CD4-positive, alpha-beta T cell treated with Interferon gamma for 1 hour (primary cell): ENCODE measurements around the gene HEXIM1.

ENCODE experiments used
- DNase-seq: peaks from one replicate; pipeline ENCODE4 v3.0.0-alpha.2; 2020

HEXIM1 gene

DNA sequence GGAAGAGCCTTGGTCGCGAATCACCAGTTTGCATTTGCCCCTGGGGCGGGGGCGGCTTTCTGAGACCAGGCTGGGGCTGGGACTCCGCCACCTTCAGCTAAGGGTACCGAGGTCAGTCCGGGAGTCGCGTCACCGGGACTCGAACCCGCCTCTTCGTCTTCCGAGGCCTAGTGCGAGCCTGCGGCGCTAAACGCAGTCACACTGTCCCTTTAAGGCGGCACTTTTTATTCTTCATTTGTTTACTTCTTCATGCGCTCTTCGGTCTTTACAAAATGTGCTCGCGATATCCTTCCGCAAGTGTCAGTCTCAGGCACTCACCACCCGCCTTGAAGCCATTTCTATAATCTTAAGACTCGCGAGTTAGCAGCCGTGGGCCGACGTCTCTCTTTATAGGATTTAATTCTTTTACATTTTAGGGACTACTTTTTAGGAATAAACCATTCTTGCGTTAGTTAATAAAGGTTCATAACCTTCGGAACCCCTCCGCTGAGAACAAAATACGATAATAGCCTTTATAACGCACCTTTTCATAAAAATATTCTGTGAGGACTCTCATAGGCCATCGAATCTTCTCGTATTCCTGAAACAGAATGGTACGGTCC lies 593 bp upstream of the HEXIM1 start:
- peak; percentile 85 for DNase-seq

DNA sequence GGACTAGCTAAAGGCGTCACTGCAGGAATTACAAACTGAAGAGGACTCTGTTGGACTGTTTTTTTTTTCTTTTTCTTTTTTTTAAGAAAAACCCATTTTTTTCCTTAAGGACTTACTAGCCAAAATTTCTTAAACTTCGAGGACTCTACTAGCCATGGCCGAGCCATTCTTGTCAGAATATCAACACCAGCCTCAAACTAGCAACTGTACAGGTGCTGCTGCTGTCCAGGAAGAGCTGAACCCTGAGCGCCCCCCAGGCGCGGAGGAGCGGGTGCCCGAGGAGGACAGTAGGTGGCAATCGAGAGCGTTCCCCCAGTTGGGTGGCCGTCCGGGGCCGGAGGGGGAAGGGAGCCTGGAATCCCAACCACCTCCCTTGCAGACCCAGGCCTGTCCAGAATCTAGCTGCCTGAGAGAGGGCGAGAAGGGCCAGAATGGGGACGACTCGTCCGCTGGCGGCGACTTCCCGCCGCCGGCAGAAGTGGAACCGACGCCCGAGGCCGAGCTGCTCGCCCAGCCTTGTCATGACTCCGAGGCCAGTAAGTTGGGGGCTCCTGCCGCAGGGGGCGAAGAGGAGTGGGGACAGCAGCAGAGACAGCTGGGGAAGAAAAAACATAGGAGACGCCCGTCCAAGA lies 878 bp downstream of the HEXIM1 start:
- DNase-seq: peak; percentile 76

DNA sequence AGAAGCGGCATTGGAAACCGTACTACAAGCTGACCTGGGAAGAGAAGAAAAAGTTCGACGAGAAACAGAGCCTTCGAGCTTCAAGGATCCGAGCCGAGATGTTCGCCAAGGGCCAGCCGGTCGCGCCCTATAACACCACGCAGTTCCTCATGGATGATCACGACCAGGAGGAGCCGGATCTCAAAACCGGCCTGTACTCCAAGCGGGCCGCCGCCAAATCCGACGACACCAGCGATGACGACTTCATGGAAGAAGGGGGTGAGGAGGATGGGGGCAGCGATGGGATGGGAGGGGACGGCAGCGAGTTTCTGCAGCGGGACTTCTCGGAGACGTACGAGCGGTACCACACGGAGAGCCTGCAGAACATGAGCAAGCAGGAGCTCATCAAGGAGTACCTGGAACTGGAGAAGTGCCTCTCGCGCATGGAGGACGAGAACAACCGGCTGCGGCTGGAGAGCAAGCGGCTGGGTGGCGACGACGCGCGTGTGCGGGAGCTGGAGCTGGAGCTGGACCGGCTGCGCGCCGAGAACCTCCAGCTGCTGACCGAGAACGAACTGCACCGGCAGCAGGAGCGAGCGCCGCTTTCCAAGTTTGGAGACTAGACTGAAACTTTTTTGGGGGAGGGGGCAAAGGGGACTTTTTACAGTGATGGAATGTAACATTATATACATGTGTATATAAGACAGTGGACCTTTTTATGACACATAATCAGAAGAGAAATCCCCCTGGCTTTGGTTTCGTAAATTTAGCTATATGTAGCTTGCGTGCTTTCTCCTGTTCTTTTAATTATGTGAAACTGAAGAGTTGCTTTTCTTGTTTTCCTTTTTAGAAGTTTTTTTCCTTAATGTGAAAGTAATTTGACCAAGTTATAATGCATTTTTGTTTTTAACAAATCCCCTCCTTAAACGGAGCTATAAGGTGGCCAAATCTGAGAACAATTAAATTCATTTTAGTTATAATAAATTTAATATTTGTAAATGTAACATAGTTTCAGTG lies 1.7 kb downstream of the HEXIM1 start:
- DNase-seq: peak; percentile 15

GRCh38 chr17:45150911-45151809 lies 2.9 kb downstream of the HEXIM1 start:
- DNase-seq: no peak

- DNase-seq: no peak
These were observed 6.8 kb downstream of the HEXIM1 start for GRCh38 chr17:45155029-45155428.

DNA sequence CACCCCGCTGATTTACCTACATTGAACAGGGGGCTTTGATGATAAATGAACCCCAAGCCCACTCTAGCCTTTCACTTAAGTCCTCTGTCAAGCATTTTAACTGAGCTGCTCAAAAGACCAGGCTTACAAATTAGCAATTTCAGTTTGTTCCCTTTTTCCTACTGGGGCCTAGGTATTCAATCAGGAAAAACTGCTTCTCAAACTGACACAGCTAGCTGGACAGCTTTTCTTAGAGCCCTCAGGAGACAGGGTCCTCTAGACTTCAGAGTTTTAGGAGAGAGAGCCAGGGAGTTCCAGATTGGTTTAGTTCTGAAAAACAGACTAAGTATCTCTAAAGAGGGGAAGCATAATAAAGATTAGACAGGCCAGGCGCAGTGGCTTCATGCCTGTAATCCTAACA lies 7.2 kb downstream of the HEXIM1 start:
- DNase-seq: no peak

DNA sequence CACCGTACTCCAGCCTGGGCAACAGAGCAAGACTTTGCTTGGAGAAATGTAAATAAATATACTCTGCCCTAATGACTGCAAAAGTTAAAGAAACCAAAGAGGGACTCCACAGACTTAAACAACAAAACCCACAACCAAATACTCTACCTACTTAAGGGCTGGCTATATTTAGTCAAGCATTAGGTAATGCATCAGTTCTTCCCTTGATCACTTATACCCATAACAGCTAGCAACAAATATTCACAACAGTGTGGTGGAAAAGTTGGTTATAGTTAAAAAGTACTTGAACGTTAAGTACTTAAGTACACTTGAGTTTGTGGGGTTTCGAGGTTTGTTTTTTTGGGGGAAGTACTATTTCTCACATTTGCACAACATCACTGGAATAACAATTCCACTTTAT lies 8.0 kb downstream of the HEXIM1 start:
- no peak for DNase-seq

DNA sequence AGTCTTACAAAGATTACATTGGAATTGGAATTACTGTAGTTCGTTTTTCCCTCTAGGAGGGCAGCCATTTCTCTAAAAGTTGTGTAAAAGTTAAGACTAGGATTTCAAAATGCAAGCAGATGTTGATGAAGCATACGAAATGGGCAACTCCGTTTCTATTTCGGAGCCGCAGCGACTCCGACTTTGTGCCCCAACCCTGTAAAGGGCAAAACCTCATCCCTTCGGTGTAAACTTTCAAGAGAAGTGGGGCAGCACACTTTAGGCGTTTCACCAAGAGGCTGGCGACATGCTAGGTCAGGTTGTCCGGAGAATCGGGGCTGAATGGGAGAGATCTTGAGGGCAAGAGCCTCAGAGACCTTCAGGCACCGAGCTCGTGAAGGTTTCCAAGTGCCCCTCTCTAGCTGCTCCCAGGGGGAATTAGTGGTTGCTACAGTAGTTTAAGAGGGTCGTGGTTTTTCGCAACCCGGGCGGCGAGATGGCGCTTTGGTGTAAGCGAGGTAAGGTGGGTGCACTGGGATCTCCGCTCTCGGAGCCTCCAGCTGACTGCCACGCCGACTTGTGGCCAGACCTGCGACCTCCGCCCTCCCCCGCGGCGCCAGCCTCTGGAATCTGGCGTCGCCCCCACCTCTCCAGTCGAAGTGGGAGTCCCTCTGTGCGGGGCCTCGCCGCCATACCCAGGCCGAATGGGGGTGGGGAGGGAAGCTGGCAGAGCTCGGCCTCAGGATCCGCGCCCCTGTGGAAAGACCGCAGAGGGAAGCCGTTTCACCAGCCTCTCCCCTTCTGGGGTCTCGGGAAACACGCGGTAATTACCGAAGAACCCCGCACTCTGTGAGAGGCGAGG lies 12.4 kb downstream of the HEXIM1 start:
- DNase-seq: peak; percentile 65

GRCh38 chr17:45161288-45162024 lies 13.2 kb downstream of the HEXIM1 start, which contains the start of gene HEXIM2:
HEXIM2 (plus strand) TSS chr17:45161875; CDS start chr17:45162794, 919 bp downstream.
- peak; percentile 99 for DNase-seq

GRCh38 chr17:45162025-45162687 lies 13.9 kb downstream of the HEXIM1 start:
- DNase-seq: no peak

DNA sequence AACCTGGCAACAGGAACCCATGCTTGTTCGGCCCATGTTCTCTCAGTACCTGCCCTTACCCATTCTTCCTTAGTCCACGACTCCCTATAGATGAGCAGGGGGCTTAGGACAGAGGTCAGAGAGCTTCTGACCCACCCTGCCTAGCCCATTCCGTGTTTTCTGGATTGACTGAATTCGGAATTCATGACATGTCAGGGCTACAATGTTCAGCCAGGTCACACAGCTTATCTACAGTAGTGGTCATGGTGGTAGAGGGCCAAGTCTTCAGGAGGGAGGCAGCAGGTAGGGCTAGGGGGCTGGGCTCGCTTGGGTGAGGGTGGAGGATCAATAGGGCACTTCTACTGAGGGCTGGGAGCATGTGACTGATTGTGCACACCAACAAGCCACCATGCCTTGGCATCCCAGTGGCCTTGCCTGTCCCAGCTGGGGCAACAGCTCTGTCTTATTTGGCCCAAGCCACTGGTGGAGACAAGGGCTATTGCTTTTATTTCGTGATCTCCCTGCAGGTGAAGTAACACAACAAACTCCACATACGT lies 16.5 kb downstream of the HEXIM1 start:
- DNase-seq: no peak

GRCh38 chr17:45168991-45169752 lies 20.9 kb downstream of the HEXIM1 start:
- no peak for DNase-seq

DNA sequence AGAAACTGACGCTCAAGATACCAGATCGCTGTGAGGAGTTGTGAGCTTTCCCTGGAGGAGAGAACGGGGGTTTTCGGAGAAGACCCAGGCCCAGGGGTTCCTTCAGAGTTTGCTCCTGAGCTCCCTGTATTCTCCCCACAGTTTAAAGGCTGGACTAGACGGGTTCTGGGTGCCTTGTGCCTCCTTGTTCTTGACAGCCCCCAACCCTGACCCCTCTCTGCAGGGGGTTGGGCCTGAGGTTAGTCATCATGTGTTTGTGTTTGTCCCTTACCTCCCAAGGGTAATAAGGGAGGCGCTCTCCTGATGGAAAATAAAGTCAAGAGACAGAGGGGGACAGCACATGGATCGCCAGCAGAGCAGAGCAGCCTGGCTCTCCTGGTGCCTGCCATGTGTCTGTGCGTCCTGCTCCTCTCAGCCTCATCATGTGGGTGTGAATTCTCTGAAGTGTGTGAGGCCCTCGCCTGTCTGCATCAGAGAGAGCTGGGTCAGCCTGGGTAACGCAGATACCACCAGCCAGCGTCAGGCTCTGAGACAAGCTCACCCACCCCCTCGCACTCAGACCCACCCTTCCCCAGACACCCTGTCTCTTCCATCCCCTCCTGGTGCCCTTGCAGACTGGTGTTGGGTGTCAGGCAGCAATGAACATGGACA lies 22.1 kb downstream of the HEXIM1 start:
- DNase-seq: no peak

DNA sequence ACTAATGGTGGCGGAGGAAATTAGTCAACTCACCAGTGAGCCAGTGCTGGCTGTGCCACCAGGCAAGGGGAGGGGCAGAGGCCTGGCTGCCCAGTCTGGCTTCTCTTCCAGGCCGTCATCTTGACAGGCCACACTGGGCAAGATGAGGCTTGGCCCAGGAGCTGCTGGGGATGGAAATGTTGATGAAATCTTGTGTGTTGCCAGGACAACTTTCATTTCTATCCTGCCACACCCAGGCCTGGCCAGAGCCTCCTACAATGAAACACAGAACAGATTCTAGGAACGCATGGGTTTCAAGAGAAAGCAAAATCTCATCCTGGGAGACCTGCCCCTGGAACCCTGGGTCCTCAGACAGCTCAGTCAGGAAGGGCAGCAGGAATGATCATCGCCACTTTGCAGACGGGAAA lies 22.7 kb downstream of the HEXIM1 start:
- DNase-seq: peak; percentile 49

- DNase-seq: no peak
These were observed 23.3 kb downstream of the HEXIM1 start for GRCh38 chr17:45171338-45172231.

- no peak for DNase-seq
These were observed 23.9 kb downstream of the HEXIM1 start for GRCh38 chr17:45172232-45172540.

DNA sequence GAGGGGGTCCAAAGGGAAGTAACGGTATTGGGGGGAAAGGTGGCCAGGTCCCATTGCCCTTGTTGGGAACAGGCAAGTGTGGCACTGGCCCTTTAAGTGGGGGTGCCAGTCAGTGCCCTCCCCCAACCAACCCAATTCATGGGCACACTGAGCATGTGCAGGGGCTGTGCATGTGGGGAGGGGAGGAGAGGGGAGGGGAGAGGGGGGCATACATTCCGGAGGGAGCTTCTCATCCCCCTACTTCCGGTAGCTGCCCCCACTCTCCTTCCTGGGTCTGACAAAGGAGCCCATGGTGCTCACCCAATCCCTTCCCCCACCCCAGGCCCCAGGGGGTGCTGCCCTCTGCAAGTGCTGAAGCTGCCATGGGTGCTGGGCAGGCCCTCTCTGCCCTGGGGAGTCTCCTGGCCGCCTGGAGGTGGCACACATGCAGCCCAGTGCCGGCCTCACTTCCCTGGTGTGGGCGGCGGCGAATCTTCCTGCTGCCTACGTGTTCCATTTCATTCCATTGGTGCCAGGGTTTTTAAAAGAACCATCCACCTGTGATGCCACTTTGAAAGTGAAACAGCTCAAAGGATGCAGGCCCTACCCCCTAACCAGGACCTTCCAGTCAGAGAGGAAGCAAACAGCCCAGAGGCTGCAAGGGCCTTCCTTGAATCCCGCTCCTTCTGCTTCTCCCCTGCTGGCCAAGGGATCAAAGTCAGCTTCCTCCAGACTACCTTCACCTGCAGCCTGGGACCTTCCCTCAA lies 24.4 kb downstream of the HEXIM1 start:
- DNase-seq: peak; percentile 38
